Measurements from ENCODE around the gene TMPRSS9. TPM values are rescaled to one million over a fixed set of nuclear protein-coding genes. Genes with fewer than 3 reads are reported as not detected.
"Not testable (repeated sequence)": the region's sequence is repeated elsewhere in the genome, so short reads cannot be mapped to it uniquely, and the experiment has no call there.

The TMPRSS9 gene
- total RNA-seq, 2 donors from 2014 or later: not detected

- Histone ChIP-seq H3K4me3 (no peak overlapping the region), H3K27me3 (no peaks in the 10 kb centered on the region), H3K4me1 (peaks cover 0 to 36% of the 10 kb centered on the region in 2 donors), H3K27ac (no peak overlapping the region), H3K36me3 (no peaks in the 10 kb centered on the region), H3K9me3 (no peaks in the 10 kb centered on the region)
- no peak for TF ChIP-seq CTCF (IDR thresholded peaks at IDR 0.05)
- no peak for DNase-seq (ENCODE audit: low spot score)
Measured at GRCh38 chr19:2460245-2460644, 100.2 kb downstream of the TMPRSS9 start.

GRCh38 chr19:2461751-2462634, 101.9 kb downstream of the TMPRSS9 start:
- H3K4me3 ChIP-seq: peak overlapping the region; percentile 30 to 56
- H3K27me3 ChIP-seq: no peaks in the 10 kb centered on the region
- H3K4me1 ChIP-seq: peaks cover 0 to 23% of the 10 kb centered on the region in 2 donors
- H3K27ac ChIP-seq: peak overlapping the region; percentile 36 to 60
- no peaks in the 10 kb centered on the region for H3K9me3 ChIP-seq
- TF ChIP-seq CTCF (IDR thresholded peaks at IDR 0.05): no peak
- H3K36me3 ChIP-seq: no peaks in the 10 kb centered on the region
- DNase-seq (ENCODE audit: low spot score): no peak

GRCh38 chr19:2462635-2463421, 102.8 kb downstream of the TMPRSS9 start:
- H3K27ac ChIP-seq: peak overlapping the region; percentile 36 to 60
- TF ChIP-seq CTCF (IDR thresholded peaks at IDR 0.05): no peak
- no peaks in the 10 kb centered on the region for H3K9me3 ChIP-seq
- H3K4me3 ChIP-seq: peak overlapping the region; percentile 30 to 56
- H3K27me3 ChIP-seq: no peaks in the 10 kb centered on the region
- peaks cover 0 to 17% of the 10 kb centered on the region in 2 donors for H3K4me1 ChIP-seq
- DNase-seq (ENCODE audit: low spot score): peak; percentile 86
- H3K36me3 ChIP-seq: no peaks in the 10 kb centered on the region

GRCh38 chr19:2463694-2464093, 103.6 kb downstream of the TMPRSS9 start:
- Histone ChIP-seq H3K4me1 (peaks cover 0 to 17% of the 10 kb centered on the region in 2 donors), H3K27ac (peak overlapping the region in 1 of 2 donors; percentile 36)
- not testable (repeated sequence) for DNase-seq (ENCODE audit: low spot score); H3K4me3 ChIP-seq; H3K36me3 ChIP-seq; H3K9me3 ChIP-seq; H3K27me3 ChIP-seq

GRCh38 chr19:2464389-2464788, 104.3 kb downstream of the TMPRSS9 start:
- no peaks in the 10 kb centered on the region for H3K36me3 ChIP-seq
- no peak overlapping the region for H3K27ac ChIP-seq
- peaks cover 0 to 17% of the 10 kb centered on the region in 2 donors for H3K4me1 ChIP-seq
- H3K27me3 ChIP-seq: no peaks in the 10 kb centered on the region
- H3K9me3 ChIP-seq: no peaks in the 10 kb centered on the region
- DNase-seq (ENCODE audit: low spot score): no peak
- TF ChIP-seq CTCF (IDR thresholded peaks at IDR 0.05): no peak
- H3K4me3 ChIP-seq: no peak overlapping the region

- no peak overlapping the region for H3K27ac ChIP-seq
- no peak for TF ChIP-seq CTCF (IDR thresholded peaks at IDR 0.05)
- no peaks in the 10 kb centered on the region for H3K27me3 ChIP-seq
- no peaks in the 10 kb centered on the region for H3K9me3 ChIP-seq
- DNase-seq (ENCODE audit: low spot score): no peak
- no peak overlapping the region for H3K4me3 ChIP-seq
- H3K4me1 ChIP-seq: no peaks in the 10 kb centered on the region
- no peaks in the 10 kb centered on the region for H3K36me3 ChIP-seq
Measured at GRCh38 chr19:2468596-2468995, 108.5 kb downstream of the TMPRSS9 start.
